ENCODE results near the gene TEC.
"Not testable (repeated sequence)": the region's sequence is repeated elsewhere in the genome, so short reads cannot be mapped to it uniquely, and the experiment has no call there.

DNA sequence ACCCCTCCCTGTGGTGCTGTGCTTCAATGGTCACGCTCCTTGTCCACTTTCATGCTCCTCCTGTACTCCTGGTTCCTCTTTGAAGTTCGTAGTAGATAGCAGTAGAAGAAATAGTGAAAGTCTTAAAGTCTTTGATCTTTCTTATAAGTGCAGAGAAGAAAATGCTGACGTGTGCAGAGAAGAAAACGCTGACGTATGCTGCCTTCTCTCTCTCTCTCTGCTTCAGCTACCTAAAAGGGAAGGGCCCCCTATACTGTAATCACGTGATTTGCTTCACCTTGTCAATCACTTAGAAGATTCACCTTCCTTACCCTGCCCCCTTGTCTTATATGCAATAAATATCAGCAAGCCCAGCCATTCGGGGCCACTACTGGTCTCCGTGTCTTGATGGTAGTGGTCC, 50.2 kb downstream of the TEC start:
- not testable (repeated sequence) for TF ChIP-seq CTCF, POLR2A (IDR thresholded peaks at IDR 0.05)
